Measurements from ENCODE around the gene MICAL2.

The MICAL2 gene

DNA sequence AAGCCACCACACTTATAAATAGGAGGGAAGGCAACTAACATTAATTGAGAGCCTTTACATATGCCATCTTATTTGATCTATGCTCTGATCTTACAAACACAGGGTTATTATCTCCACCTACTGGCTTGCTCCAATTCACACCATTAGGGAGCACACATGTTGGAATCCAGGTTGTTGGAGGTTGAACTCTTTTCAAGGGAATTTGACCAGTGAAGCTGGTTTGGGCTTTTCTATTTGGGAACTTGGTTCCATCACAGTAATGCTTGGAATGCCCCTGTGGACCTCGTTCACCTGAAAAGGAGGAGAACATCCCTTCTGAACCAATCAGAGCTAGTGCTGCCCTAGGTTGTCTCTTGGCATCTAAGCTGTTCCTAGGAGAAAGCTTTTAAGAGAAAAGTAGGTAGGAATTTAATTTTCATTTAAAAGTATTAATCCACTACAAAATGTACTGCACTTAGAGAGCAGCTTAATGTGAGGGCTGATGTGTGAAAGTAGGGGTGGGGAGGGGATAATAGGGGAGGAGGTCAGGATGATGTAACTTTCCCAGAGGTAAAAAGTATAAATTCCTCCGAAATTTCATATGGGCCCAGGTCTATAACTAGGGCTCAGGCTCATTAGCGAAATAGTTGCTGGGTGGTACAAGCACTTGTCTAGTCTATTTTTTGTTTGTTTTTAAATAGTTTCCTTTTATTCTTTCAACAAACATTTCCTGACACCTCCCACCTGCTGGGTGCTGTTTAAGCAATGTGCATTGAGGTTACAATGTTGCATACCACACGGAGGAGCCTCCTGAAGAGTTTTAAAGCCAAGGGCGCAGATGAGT is 7.6 kb upstream of the MICAL2 start:
- H3K9me3 ChIP-seq (ENCODE audit: insufficient read depth, low read length) = no peaks in the 10 kb centered on the region
- H4K20me1 ChIP-seq (ENCODE audit: insufficient read depth, low read length) = no peaks in the 10 kb centered on the region
- H3K36me3 ChIP-seq (replicated peaks; ENCODE audit: low read depth, low read length) = no peaks in the 10 kb centered on the region
- H3K4me3 ChIP-seq (ENCODE audit: low read length) = no peak overlapping the region
- no peak overlapping the region for H3K4me2 ChIP-seq (ENCODE audit: low read length)
- peaks cover 12% of the 10 kb centered on the region for H3K4me1 ChIP-seq (ENCODE audit: low read length)
- no peak overlapping the region for H3K9ac ChIP-seq (ENCODE audit: low read length)
- no peaks in the 10 kb centered on the region for H3K79me2 ChIP-seq (ENCODE audit: low read length)
- no peak for TF ChIP-seq EZH2phosphoT487 (IDR thresholded peaks at IDR 0.05; ENCODE audit: low read depth)
- H3K27ac ChIP-seq (ENCODE audit: low read length) = no peak overlapping the region
- no peak overlapping the region for H2AFZ ChIP-seq (ENCODE audit: low read depth, low read length)
- H3K27me3 ChIP-seq (ENCODE audit: low read depth, low read length) = peaks cover 47% of the 10 kb centered on the region

DNA sequence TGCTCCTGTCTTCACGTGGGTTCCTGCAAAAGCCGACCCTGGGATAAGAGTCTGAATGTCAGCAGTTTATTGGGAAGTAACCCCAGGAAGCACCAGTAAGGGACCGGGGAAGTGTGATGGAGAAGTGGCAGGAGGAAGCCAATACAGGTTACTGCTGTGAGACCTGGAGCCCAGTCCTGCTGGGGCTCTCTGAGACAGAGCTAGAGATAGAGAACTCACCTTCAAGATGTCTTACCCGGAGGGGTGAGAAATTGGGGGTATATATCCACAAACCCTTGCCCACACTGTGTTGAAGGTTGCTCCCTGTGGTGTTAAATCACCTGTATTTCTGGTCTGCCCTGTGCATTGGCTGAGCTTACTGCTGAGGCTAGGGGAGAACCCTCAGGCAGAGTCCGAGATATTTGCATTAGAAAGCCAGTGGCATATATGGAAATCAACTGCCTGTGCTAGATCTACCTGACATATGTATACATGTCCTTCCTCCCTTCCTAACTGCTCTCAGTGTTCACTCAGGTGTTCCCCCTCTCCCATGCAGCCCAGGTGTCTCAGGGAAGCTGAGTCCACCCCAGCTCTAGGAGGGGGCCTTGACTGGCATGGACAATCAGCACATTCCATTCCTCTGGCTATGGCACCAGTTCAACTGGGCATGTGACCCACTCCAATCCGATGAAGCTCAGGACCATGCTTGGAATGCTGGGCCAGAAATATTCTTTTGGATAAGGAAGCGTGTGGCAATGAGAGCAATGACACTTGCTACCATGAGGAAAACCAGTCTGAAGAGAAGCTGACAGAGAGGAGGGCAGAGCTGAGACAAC is 6.8 kb upstream of the MICAL2 start:
- no peak overlapping the region for H3K4me2 ChIP-seq (ENCODE audit: low read length)
- no peak overlapping the region for H3K4me3 ChIP-seq (ENCODE audit: low read length)
- no peaks in the 10 kb centered on the region for H4K20me1 ChIP-seq (ENCODE audit: insufficient read depth, low read length)
- H2AFZ ChIP-seq (ENCODE audit: low read depth, low read length) = no peak overlapping the region
- H3K27me3 ChIP-seq (ENCODE audit: low read depth, low read length) = peaks cover 45% of the 10 kb centered on the region
- TF ChIP-seq, protein P1, sequence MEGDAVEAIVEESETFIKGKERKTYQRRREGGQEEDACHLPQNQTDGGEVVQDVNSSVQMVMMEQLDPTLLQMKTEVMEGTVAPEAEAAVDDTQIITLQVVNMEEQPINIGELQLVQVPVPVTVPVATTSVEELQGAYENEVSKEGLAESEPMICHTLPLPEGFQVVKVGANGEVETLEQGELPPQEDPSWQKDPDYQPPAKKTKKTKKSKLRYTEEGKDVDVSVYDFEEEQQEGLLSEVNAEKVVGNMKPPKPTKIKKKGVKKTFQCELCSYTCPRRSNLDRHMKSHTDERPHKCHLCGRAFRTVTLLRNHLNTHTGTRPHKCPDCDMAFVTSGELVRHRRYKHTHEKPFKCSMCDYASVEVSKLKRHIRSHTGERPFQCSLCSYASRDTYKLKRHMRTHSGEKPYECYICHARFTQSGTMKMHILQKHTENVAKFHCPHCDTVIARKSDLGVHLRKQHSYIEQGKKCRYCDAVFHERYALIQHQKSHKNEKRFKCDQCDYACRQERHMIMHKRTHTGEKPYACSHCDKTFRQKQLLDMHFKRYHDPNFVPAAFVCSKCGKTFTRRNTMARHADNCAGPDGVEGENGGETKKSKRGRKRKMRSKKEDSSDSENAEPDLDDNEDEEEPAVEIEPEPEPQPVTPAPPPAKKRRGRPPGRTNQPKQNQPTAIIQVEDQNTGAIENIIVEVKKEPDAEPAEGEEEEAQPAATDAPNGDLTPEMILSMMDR (IDR thresholded peaks at IDR 0.05; ENCODE audit: low read depth, low read length) = no peak
- no peak for TF ChIP-seq EZH2phosphoT487 (IDR thresholded peaks at IDR 0.05; ENCODE audit: low read depth)
- no peaks in the 10 kb centered on the region for H3K79me2 ChIP-seq (ENCODE audit: low read length)
- no peak overlapping the region for H3K9ac ChIP-seq (ENCODE audit: low read length)
- no peak overlapping the region for H3K27ac ChIP-seq (ENCODE audit: low read length)
- H3K36me3 ChIP-seq (replicated peaks; ENCODE audit: low read depth, low read length) = no peaks in the 10 kb centered on the region
- H3K4me1 ChIP-seq (ENCODE audit: low read length) = peaks cover 9% of the 10 kb centered on the region
- no peaks in the 10 kb centered on the region for H3K9me3 ChIP-seq (ENCODE audit: insufficient read depth, low read length)

DNA sequence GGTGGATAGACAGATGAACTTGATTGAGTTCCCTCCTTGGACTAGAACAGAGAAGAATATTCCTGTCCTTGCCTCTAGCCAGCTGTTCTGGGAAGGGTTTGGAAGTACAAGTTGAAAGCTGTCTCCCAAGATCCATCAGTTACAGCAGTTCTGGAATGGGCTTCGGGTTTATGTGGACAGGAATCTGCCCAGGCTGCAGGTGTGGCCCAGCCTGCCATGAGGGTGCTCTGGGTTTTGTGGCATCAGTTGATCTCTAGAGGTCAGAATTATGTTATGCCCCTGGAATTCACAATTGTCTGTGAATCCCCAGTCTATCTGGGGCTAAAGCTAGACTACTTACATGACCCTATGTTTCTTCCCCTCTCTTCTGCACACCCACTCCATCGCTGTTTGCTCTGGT is 4.9 kb upstream of the MICAL2 start:
- Histone ChIP-seq H3K4me2 (ENCODE audit: low read length) (no peak overlapping the region), H3K9me3 (ENCODE audit: insufficient read depth, low read length) (no peaks in the 10 kb centered on the region), H3K27ac (ENCODE audit: low read length) (no peak overlapping the region), H4K20me1 (ENCODE audit: insufficient read depth, low read length) (no peaks in the 10 kb centered on the region), H3K9ac (ENCODE audit: low read length) (no peak overlapping the region), H3K27me3 (ENCODE audit: low read depth, low read length) (peaks cover 38% of the 10 kb centered on the region), H3K4me3 (ENCODE audit: low read length) (no peak overlapping the region), H3K79me2 (ENCODE audit: low read length) (no peaks in the 10 kb centered on the region), H2AFZ (ENCODE audit: low read depth, low read length) (no peak overlapping the region), H3K4me1 (ENCODE audit: low read length) (no peaks in the 10 kb centered on the region; the same call in 1 of the 2 replicates), H3K36me3 (replicated peaks; ENCODE audit: low read depth, low read length) (no peaks in the 10 kb centered on the region)
- no peak for TF ChIP-seq EZH2phosphoT487 (IDR thresholded peaks at IDR 0.05; ENCODE audit: low read depth)
- TF ChIP-seq, protein P1 (IDR thresholded peaks at IDR 0.05; ENCODE audit: low read depth, low read length) = no peak

DNA sequence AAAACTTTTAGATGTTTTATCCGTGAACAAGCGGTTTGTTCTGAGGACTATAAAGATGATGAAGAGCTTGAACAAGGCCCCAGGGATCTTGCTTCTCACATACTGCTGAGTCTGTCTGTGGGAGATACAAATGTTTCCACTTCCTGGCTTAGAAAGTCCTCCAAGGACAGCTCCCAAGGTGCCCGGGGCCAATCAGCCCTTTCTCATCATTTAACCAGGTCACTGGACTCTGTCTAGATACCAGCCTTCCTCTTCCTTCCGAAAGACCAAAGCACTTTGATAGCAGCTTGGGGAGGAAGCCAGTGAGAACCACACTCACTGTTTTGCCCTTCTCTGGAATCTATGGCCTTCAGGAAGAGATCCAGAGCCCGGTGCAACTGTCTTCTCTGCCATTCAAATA is 4.3 kb upstream of the MICAL2 start:
- H4K20me1 ChIP-seq (ENCODE audit: insufficient read depth, low read length) = no peaks in the 10 kb centered on the region
- peaks cover 31% of the 10 kb centered on the region for H3K27me3 ChIP-seq (ENCODE audit: low read depth, low read length)
- H3K4me1 ChIP-seq (ENCODE audit: low read length) = no peaks in the 10 kb centered on the region; the same call in 1 of the 2 replicates
- no peaks in the 10 kb centered on the region for H3K9me3 ChIP-seq (ENCODE audit: insufficient read depth, low read length)
- H2AFZ ChIP-seq (ENCODE audit: low read depth, low read length) = no peak overlapping the region
- H3K36me3 ChIP-seq (replicated peaks; ENCODE audit: low read depth, low read length) = no peaks in the 10 kb centered on the region
- H3K79me2 ChIP-seq (ENCODE audit: low read length) = no peaks in the 10 kb centered on the region
- H3K4me3 ChIP-seq (ENCODE audit: low read length) = no peak overlapping the region
- no peak overlapping the region for H3K9ac ChIP-seq (ENCODE audit: low read length)
- no peak overlapping the region for H3K4me2 ChIP-seq (ENCODE audit: low read length)
- no peak overlapping the region for H3K27ac ChIP-seq (ENCODE audit: low read length)
- TF ChIP-seq EZH2phosphoT487 (IDR thresholded peaks at IDR 0.05; ENCODE audit: low read depth) = no peak
- TF ChIP-seq, protein P1 (IDR thresholded peaks at IDR 0.05; ENCODE audit: low read depth, low read length) = no peak
